ENCODE data around the gene TUBA3E.
"Not testable (repeated sequence)": the region's sequence is repeated elsewhere in the genome, so short reads cannot be mapped to it uniquely, and the experiment has no call there.

TUBA3E gene

GRCh38 chr2:130152136-130152815, 46.0 kb downstream of the TUBA3E start:
- peak in 3 of 10 donors; percentile 60 to 77 (median 72) for DNase-seq
- intact Hi-C loops (cut with DNase I): not testable (repeated sequence)

- intact Hi-C loops (cut with DNase I): not testable (repeated sequence)
- peak in 3 of 10 donors; percentile 7 to 31 (median 25) for DNase-seq
Measured at GRCh38 chr2:130151145-130151512, 47.1 kb downstream of the TUBA3E start.

GRCh38 chr2:130150181-130151144, 47.8 kb downstream of the TUBA3E start:
- intact Hi-C loops (cut with DNase I): no loop called here
- DNase-seq: peak in 3 of 10 donors; percentile 53 to 76 (median 67)

GRCh38 chr2:130148515-130148914, 49.7 kb downstream of the TUBA3E start:
- DNase-seq; intact Hi-C loops (cut with DNase I): not testable (repeated sequence)

GRCh38 chr2:130145006-130145414, 53.2 kb downstream of the TUBA3E start, which contains the start of gene CCDC74B:
CCDC74B (minus strand) TSS chr2:130145112; CDS start chr2:130144996, 116 bp downstream.
- intact Hi-C loops (cut with DNase I): not testable (repeated sequence)
- peak in 7 of 10 donors; percentile 38 to 95 (median 62) for DNase-seq

- intact Hi-C loops (cut with DNase I): not testable (repeated sequence)
- peak in 3 of 10 donors; percentile 50 to 55 (median 53) for DNase-seq
Measured at GRCh38 chr2:130143266-130144039, 54.8 kb downstream of the TUBA3E start.

- peak in 3 of 10 donors; percentile 45 to 60 (median 46) for DNase-seq
- intact Hi-C loops (cut with DNase I): not testable (repeated sequence)
Measured at GRCh38 chr2:130142396-130143265, 55.6 kb downstream of the TUBA3E start.

Measured in posterior cingulate gyrus (tissue), 11 donors.